Stomach (tissue), 9 donors: ENCODE data around the gene PARVG. TPM values are rescaled to one million over a fixed set of nuclear protein-coding genes. Genes with fewer than 3 reads are reported as not detected.

ENCODE experiments used
- DNase-seq, 2 donors: peaks; one replicate each; pipeline versions ENCODE4 v3.0.0 to v3.0.0-alpha.2; 2013 to 2019
- H3K27ac ChIP-seq, 5 donors: fragments of 200-600 bp in 4 of 5; sonication (generic) in 4 of 5; one replicate each; pipeline ENCODE4 v1.5.1; 2013 to 2019; ENCODE audit warnings: mild to moderate bottlenecking in 1 of 5, moderate library complexity in 1 of 5
- H3K27me3 ChIP-seq, 3 donors: fragments of 200-600 bp; sonication (generic); one replicate each; pipeline ENCODE4 v1.5.1; 2017 to 2019; ENCODE audit warnings: mixed run types in 1 of 3
- H3K36me3 ChIP-seq, 4 donors: fragments of 200-600 bp; sonication (generic); 1 replicate in 3 of 4; 2 replicates in 1 of 4; pipeline ENCODE4 v1.5.1; 2016 to 2019
- H3K4me1 ChIP-seq, 4 donors: fragments of 200-600 bp; sonication (generic); one replicate each; pipeline ENCODE4 v1.5.1; 2016 to 2019
- H3K4me3 ChIP-seq, 4 donors: fragments of 200-600 bp; sonication (generic) in 3 of 4; one replicate each; pipeline ENCODE4 v1.5.1; 2016 to 2019; ENCODE audit warnings: mild to moderate bottlenecking in 1 of 4
- H3K9me3 ChIP-seq, 4 donors: fragments of 200-600 bp; sonication (generic); one replicate each; pipeline ENCODE4 v1.5.1; 2016 to 2019
- EP300 ChIP-seq: sonication (generic); formaldehyde crosslinking; IDR thresholded peaks from one replicate; pipeline ENCODE4 v1.6.1; 2017; ENCODE audit warnings: antibody characterized with exemption
- POLR2A ChIP-seq, 4 donors: fragments of 450-650 bp; IDR thresholded peaks; one replicate each; pipeline ENCODE4 v1.6.1; 2016; ENCODE audit warnings: antibody characterized with exemption in 4 of 4, control low read depth in 2 of 4, mild to moderate bottlenecking in 1 of 4, moderate library complexity in 1 of 4
- POLR2AphosphoS5 ChIP-seq, 3 donors: sonication (generic); formaldehyde crosslinking; IDR thresholded peaks; one replicate each; pipeline ENCODE4 v1.6.1; 2016; ENCODE audit warnings: antibody characterized with exemption in 3 of 3
- WGBS, 5 donors: extraction: QIAGEN DNeasy Blood & Tissue Kit in 3 of 5; methylation state at CpG; one replicate each; pipeline versions ENCODE4 v1.1.5 to v1.1.7; 2013 to 2018; 5-methylcytosine and 5-hydroxymethylcytosine counted together
- intact Hi-C: fragments of 100-400 bp; cut with DNase I; formaldehyde crosslinking; loops from one replicate; pipeline ENCODE4 v1.15.1; 2023; ENCODE audit warnings: low total_unique reads
- polyA plus RNA-seq, 3 donors: library from polyadenylated mRNA; stranded (reverse); fragments of 200-250 nt; gene quantifications; one replicate each; pipeline ENCODE4 v1.2.3, GENCODE V29; 2013
- total RNA-seq, 5 donors: library from RNA; depleted of rRNA; stranded (reverse); fragments of >200 nt; gene quantifications; one replicate each; pipeline versions ENCODE4 v1.1.0 to v1.2.3, GENCODE V29; 2014 to 2016
- TF ChIP-seq, protein P1 (sequence below), 7 experiments: fragments of 450-650 bp in 4 of 7; fragments of 200-600 bp in 3 of 7; sonication (generic) in 3 of 7; IDR thresholded peaks; one replicate each; pipeline ENCODE4 v1.5.1; 2016 to 2019; ENCODE audit warnings: antibody characterized with exemption in 7 of 7, control low read depth in 2 of 7, mild to moderate bottlenecking in 1 of 7
- donor health status: healthy with polysubstance abuse.
- donor health status: Bipolar disorder and iron deficiency.
- donor health status: healthy.

The PARVG gene
- total and polyA plus RNA-seq, 8 donors: 5.7 to 78.2 (median 16.7) TPM

DNA sequence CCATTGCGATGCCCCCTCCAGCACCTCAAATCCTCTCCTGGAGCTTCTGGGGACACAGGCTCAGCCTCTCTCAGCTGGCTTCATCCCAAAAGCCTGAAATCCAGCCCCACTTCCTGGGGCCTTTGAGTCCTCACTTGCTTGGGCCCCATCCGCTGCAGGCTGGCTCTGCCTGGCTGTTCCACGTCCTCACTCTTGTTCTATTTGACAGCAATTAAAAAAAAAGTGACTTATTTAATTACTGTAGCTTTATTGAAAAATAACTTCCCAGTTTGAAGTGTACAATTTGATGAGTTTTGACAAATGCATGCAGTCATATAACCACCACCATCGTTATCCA lies 27.2 kb downstream of the PARVG start:
- TF ChIP-seq POLR2AphosphoS5 (IDR thresholded peaks at IDR 0.05) (no peak), POLR2A (IDR thresholded peaks at IDR 0.05) (no peak), EP300 (no peak)
- TF ChIP-seq, protein P1, sequence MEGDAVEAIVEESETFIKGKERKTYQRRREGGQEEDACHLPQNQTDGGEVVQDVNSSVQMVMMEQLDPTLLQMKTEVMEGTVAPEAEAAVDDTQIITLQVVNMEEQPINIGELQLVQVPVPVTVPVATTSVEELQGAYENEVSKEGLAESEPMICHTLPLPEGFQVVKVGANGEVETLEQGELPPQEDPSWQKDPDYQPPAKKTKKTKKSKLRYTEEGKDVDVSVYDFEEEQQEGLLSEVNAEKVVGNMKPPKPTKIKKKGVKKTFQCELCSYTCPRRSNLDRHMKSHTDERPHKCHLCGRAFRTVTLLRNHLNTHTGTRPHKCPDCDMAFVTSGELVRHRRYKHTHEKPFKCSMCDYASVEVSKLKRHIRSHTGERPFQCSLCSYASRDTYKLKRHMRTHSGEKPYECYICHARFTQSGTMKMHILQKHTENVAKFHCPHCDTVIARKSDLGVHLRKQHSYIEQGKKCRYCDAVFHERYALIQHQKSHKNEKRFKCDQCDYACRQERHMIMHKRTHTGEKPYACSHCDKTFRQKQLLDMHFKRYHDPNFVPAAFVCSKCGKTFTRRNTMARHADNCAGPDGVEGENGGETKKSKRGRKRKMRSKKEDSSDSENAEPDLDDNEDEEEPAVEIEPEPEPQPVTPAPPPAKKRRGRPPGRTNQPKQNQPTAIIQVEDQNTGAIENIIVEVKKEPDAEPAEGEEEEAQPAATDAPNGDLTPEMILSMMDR (IDR thresholded peaks at IDR 0.05): no peak
- WGBS, 5 donors: 82 to 87% (median 84%) methylated on average over 4 of the region's 4 CpGs
- no peak overlapping the region for H3K27ac ChIP-seq
- peaks cover 0 to 10% (median 9%) of the 10 kb centered on the region in 4 donors for H3K9me3 ChIP-seq
- no peak for DNase-seq
- intact Hi-C loops: no loop called here
- H3K36me3 ChIP-seq: no peaks in the 10 kb centered on the region
- peaks cover 0 to 18% (median 14%) of the 10 kb centered on the region in 4 donors for H3K4me1 ChIP-seq
- H3K4me3 ChIP-seq: no peak overlapping the region
- H3K27me3 ChIP-seq: no peaks in the 10 kb centered on the region

DNA sequence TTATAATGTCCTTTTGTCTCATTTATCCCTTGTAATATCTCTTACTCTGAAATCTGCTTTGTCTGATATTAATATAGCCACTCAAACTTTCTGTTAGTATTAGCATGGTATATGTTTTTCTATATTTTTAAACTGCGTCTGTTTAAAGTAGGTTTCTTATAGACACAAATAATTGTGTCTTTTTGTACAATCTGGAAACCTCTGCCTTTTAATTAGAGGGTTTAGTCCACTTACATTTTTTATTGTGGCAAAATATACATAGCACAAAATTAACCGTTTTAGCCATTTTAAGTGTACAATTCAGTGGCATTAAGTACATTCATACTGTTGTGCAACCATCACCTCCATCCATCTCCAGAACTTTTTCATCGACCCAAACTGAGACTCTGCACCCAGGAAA lies 28.6 kb downstream of the PARVG start:
- Histone ChIP-seq H3K27me3 (no peaks in the 10 kb centered on the region), H3K27ac (no peak overlapping the region), H3K9me3 (peaks cover 0 to 10% (median 9%) of the 10 kb centered on the region in 4 donors), H3K36me3 (no peaks in the 10 kb centered on the region), H3K4me3 (no peak overlapping the region), H3K4me1 (peaks cover 0 to 18% (median 14%) of the 10 kb centered on the region in 4 donors)
- TF ChIP-seq EP300 (no peak), POLR2AphosphoS5 (IDR thresholded peaks at IDR 0.05) (no peak), POLR2A (IDR thresholded peaks at IDR 0.05) (no peak)
- intact Hi-C loops: no loop called here
- WGBS, 5 donors: 87 to 91% (median 88%) methylated on average over 3 of the region's 3 CpGs
- no peak for DNase-seq

GRCh38 chr22:44210722-44211121 lies 30.0 kb downstream of the PARVG start:
- WGBS, 5 donors: 65 to 76% (median 73%) methylated on average over 4 of the region's 4 CpGs
- Histone ChIP-seq H3K9me3 (peaks cover 2 to 14% (median 10%) of the 10 kb centered on the region in 4 donors), H3K27me3 (no peaks in the 10 kb centered on the region), H3K27ac (peak overlapping the region in 2 of 5 donors; percentile 44 to 71), H3K4me1 (peaks cover 0 to 18% (median 14%) of the 10 kb centered on the region in 4 donors), H3K4me3 (no peak overlapping the region), H3K36me3 (no peaks in the 10 kb centered on the region)
- intact Hi-C loops: no loop called here
- no peak for DNase-seq
- TF ChIP-seq, protein P1 (IDR thresholded peaks at IDR 0.05): no peak
- no peak for TF ChIP-seq POLR2AphosphoS5 (IDR thresholded peaks at IDR 0.05)
- no peak for TF ChIP-seq EP300

GRCh38 chr22:44211256-44211945 lies 30.7 kb downstream of the PARVG start:
- Histone ChIP-seq H3K36me3 (no peaks in the 10 kb centered on the region), H3K4me1 (peaks cover 0 to 18% (median 14%) of the 10 kb centered on the region in 4 donors), H3K27me3 (no peaks in the 10 kb centered on the region), H3K27ac (peak overlapping the region in 3 of 5 donors; percentile 44 to 71 (median 66)), H3K9me3 (peaks cover 2 to 17% (median 10%) of the 10 kb centered on the region in 4 donors), H3K4me3 (no peak overlapping the region)
- intact Hi-C loops: no loop called here
- TF ChIP-seq POLR2AphosphoS5 (IDR thresholded peaks at IDR 0.05): no peak
- no peak for TF ChIP-seq POLR2A (IDR thresholded peaks at IDR 0.05)
- TF ChIP-seq, protein P1 (IDR thresholded peaks at IDR 0.05): no peak
- TF ChIP-seq EP300: no peak
- WGBS, 5 donors: 61 to 73% (median 66%) methylated on average over 6 of the region's 6 CpGs
- no peak for DNase-seq
